K562 (cell line): ENCODE measurements around the gene LDLRAD3. TPM values are rescaled to one million over a fixed set of nuclear protein-coding genes. Genes with fewer than 3 reads are reported as not detected.
A peak's percentile ranks its signal among the peaks of the same experiment; 100 is the strongest.

Experiments
- ARID1B ChIP-seq: fragments of 450-650 bp; IDR thresholded peaks from 2 replicates; pipeline ENCODE4 v1.6.1; 2016; ENCODE audit warnings: antibody characterized with exemption, mild to moderate bottlenecking, inconsistent platforms
- ARID3A ChIP-seq: IDR thresholded peaks from 2 replicates; pipeline ENCODE4 v1.6.1; 2012; ENCODE audit warnings: low read depth, low read length, improper control_type of control experiment, borderline replicate concordance
- BMI1 ChIP-seq: fragments of 150-350 bp; IDR thresholded peaks from 2 replicates; pipeline ENCODE4 v1.6.1; 2014; ENCODE audit warnings: low read length
- CBX3 ChIP-seq, 2 experiments: IDR thresholded peaks; 1 replicate in 1 of 2; 2 replicates in 1 of 2; pipeline ENCODE4 v1.6.1; 2012; ENCODE audit warnings: inconsistent platforms in 2 of 2, low read length in 2 of 2, borderline replicate concordance in 1 of 2, control low read depth in 1 of 2
- ELF4 ChIP-seq: fragments of 450-650 bp; formaldehyde crosslinking; IDR thresholded peaks from 2 replicates; pipeline ENCODE4 v1.4.0; 2022; ENCODE audit warnings: missing genetic modification characterization
- GABPA ChIP-seq: fragments of 200-800 bp; sonication (Bioruptor generic); conservative IDR thresholded peaks from 2 replicates; pipeline ENCODE4 v1.6.1; 2016; ENCODE audit warnings: low read depth, missing genetic modification characterization, missing compliant biosample characterization
- HDAC3 ChIP-seq: fragments of 450-650 bp; IDR thresholded peaks from 2 replicates; pipeline ENCODE4 v1.6.1; 2018; ENCODE audit warnings: borderline replicate concordance, mild to moderate bottlenecking, moderate library complexity; ENCODE audit not compliant: partially characterized antibody
- LARP7 ChIP-seq: fragments of 450-650 bp; IDR thresholded peaks from 2 replicates; pipeline ENCODE4 v1.6.1; 2016
- MITF ChIP-seq: IDR thresholded peaks from 2 replicates; pipeline ENCODE4 v1.6.1; 2014; ENCODE audit warnings: antibody characterized with exemption
- MTA2 ChIP-seq: fragments of 450-650 bp; IDR thresholded peaks from 2 replicates; pipeline ENCODE4 v1.6.1; 2016; ENCODE audit warnings: low read depth
- MXI1 ChIP-seq: IDR thresholded peaks from 2 replicates; pipeline ENCODE4 v1.6.1; 2011; ENCODE audit warnings: low read depth, mild to moderate bottlenecking, improper control_type of control experiment, low read length
- NFE2L1 ChIP-seq: fragments of 450-650 bp; IDR thresholded peaks from 2 replicates; pipeline ENCODE4 v1.6.1; 2016; ENCODE audit warnings: missing genetic modification characterization, low read depth, mild to moderate bottlenecking, missing compliant biosample characterization, moderate library complexity, borderline replicate concordance
- RBM25 ChIP-seq: fragments of 200-400 bp; formaldehyde crosslinking; IDR thresholded peaks from 2 replicates; pipeline ENCODE4 v1.6.1; 2018; ENCODE audit warnings: low read length, low read depth, moderate library complexity; ENCODE audit not compliant: severe bottlenecking
- SMARCA4 ChIP-seq: fragments of 450-650 bp; IDR thresholded peaks from 2 replicates; pipeline ENCODE4 v1.6.1; 2016
- SMARCC2 ChIP-seq: fragments of 450-650 bp; IDR thresholded peaks from 2 replicates; pipeline ENCODE4 v1.6.1; 2017; ENCODE audit warnings: antibody characterized with exemption, moderate library complexity, mild to moderate bottlenecking, low read depth
- SP1 ChIP-seq: sonication (generic); formaldehyde crosslinking; IDR thresholded peaks from 2 replicates; pipeline ENCODE4 v1.8.1; 2022; ENCODE audit warnings: mild to moderate bottlenecking, missing genetic modification reagents
- TAF7 ChIP-seq: fragments of 450-650 bp; IDR thresholded peaks from 2 replicates; pipeline ENCODE4 v1.6.1; 2016; ENCODE audit warnings: missing genetic modification characterization, missing compliant biosample characterization
- ZBTB33 ChIP-seq: sonication (generic); formaldehyde crosslinking; IDR thresholded peaks from 2 replicates; pipeline ENCODE4 v1.8.1; 2023; ENCODE audit warnings: mild to moderate bottlenecking, missing genetic modification reagents
- ZBTB9 ChIP-seq: fragments of 450-650 bp; formaldehyde crosslinking; IDR thresholded peaks from 2 replicates; pipeline ENCODE4 v1.4.0; 2020; ENCODE audit warnings: mild to moderate bottlenecking, moderate library complexity
- ZFPM2 ChIP-seq: fragments of 250-450 bp; sonication (Bioruptor Pico); IDR thresholded peaks from 2 replicates; pipeline ENCODE4 v1.5.1; 2022; ENCODE audit warnings: mild to moderate bottlenecking
- ZKSCAN1 ChIP-seq: fragments of 150-350 bp; IDR thresholded peaks from 2 replicates; pipeline ENCODE4 v1.6.1; 2016; ENCODE audit warnings: low read depth, low read length
- ZNF133 ChIP-seq: fragments of 250-450 bp; sonication (Bioruptor Pico); IDR thresholded peaks from 2 replicates; pipeline ENCODE4 v1.4.0; 2020; ENCODE audit warnings: mild to moderate bottlenecking
- ZNF79 ChIP-seq: fragments of 250-450 bp; sonication (Bioruptor Pico); IDR thresholded peaks from 2 replicates; pipeline ENCODE4 v1.4.0; 2020; ENCODE audit warnings: low read depth, mild to moderate bottlenecking, moderate library complexity
- polyA plus RNA-seq, 8 experiments: library from polyadenylated mRNA; depleted of rRNA in 4 of 8; stranded (reverse) in 5 of 8; unstranded in 3 of 8; fragments of >200 nt; fragmentation: Nextera tagmentation in 2 of 8; fragmentation: Illumina TruSeq in 1 of 8; extraction: Ambion mirVana in 2 of 8; extraction: Trizol in 1 of 8; gene quantifications; 2 replicates each; pipeline versions ENCODE4 v1.2.1 to v1.2.3, GENCODE V29; 2011 to 2014; ENCODE audit warnings: inconsistent platforms in 1 of 8, missing spikeins in 1 of 8
- total RNA-seq, 7 experiments: library from RNA; depleted of rRNA in 6 of 7; stranded (reverse); fragments of >200 nt in 6 of 7; fragmentation: Illumina TruSeq in 2 of 7; extraction: Trizol in 2 of 7; gene quantifications; 2 replicates each; pipeline versions ENCODE4 v1.2.1 to v1.2.3, GENCODE V29; 2011 to 2021; ENCODE audit warnings: low replicate concordance in 1 of 7

Gene LDLRAD3
- total and polyA plus RNA-seq, 9 of the 15 experiments (the other 6 are each of a cell fraction or from before 2014, with no cell fraction given), result 0.73 to 7.2 (median 3.5) TPM

- TF ChIP-seq ZBTB33 (CRISPR knock-in tag) (no peak), CBX3 (IDR thresholded peaks at IDR 0.05; ENCODE audit: borderline replicate concordance in 1 of 2, low read length in 2 of 2) (no peak), ZKSCAN1 (no peak), LARP7 (no peak), ARID3A (no peak), MTA2 (peak; percentile 31; the same call in 1 of the 2 replicates), TAF7 (0 out of 2 replicates have a peak, but pooled peaks have one; percentile 12), GABPA (no peak), HDAC3 (no peak), ZBTB9 (no peak), ELF4 (CRISPR knock-in tag) (no peak), ARID1B (peak; percentile 56; the same call in 1 of the 2 replicates), BMI1 (no peak), RBM25 (peak; percentile 91), MITF (no peak), ZNF79 (CRISPR knock-in tag) (no peak), SMARCA4 (0 out of 2 replicates have a peak, but pooled peaks have one; percentile 27), NFE2L1 (tag) (no peak), MXI1 (no peak), ZFPM2 (CRISPR knock-in tag) (no peak), SP1 (CRISPR knock-in tag) (no peak), ZNF133 (CRISPR knock-in tag) (no peak), SMARCC2 (no peak)
Observed at GRCh38 chr11:36051235-36052144, 107.6 kb downstream of the LDLRAD3 start (continued).
